HG03354 (cell line): ENCODE measurements around the gene ACYP2.

ENCODE experiments used
- ATAC-seq: cut with Tn5 transposase; IDR thresholded peaks from one replicate; pipeline ENCODE4 v1.9.1; 2021; ENCODE audit warnings: mild to moderate bottlenecking; ENCODE audit not compliant: unreplicated experiment, poor library complexity, severe bottlenecking

Gene ACYP2

DNA sequence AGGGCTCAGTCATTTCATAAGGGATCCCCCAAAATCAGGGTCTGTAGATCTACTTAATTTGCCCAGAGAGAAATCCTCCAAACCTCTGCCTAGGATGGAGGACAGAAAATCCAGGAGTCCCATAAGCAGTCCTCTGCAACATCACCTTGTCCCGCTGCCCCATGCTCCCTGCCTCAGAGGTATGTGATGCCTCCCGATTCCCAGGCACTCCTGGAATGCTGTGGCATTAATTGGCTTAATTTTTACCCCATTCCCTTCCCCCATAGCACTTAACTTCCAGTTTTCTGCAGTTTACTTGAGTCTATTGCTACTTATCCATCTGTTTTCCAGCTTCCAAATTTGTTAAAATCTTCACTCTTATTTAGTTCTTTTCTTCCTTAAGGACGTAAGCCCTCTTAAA lies 232.2 kb downstream of the ACYP2 start:
- ATAC-seq = no peak

DNA sequence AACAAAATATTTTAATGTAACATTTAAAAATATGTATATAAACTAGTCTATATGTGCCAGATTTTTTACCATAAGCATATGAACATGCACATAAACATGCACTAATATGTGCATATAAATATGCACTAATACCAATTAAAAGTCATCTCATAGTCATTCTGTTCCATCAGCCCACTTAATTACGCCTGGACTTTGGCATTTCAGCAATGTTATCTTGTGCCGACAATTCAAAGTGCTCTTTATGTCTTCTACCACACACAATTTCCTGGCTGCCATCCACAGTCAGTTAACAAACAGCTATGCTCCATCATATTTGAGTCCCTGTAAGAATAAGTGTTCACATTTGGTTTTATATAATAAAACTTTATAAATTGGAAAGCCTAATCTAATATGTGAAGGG lies 233.2 kb downstream of the ACYP2 start:
- no peak for ATAC-seq

DNA sequence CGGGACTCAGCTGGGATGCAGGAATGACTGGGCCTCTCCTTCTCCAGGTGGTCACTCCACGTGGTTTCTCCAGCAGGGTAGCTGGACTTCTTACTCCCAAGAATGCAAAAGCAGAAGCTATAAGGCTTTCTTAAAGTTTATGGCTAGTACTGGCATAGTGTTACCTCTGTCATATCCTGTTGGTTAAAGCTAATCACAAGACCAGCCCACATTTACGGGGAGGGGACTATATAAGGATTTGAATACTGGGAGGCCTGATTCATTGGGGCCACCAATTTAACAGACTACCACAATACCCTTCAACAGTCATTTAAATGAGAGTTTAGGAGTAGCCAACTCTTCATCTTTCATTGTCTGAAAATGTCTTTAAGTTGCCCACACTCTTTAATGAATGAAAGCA lies 235.0 kb downstream of the ACYP2 start:
- no peak for ATAC-seq

DNA sequence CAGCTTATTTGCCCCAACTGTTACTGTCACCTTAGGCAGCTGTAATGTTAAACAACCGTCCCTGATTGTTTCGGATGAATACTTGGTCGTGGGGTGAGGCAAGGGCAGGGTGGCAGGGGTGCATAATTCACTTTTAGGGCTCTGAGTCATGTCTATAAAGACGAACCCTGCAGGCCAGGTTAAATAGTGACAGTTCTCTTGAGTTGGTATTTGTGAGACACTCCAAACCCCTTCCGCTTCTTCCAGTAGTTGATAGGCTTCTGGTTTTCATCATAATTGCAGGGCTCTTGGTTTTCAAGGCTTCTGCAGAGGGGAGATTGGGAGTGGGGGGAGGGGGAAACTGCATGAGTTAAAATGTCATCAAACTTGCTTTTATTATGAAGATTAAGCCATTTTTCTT lies 237.8 kb downstream of the ACYP2 start:
- no peak for ATAC-seq
